ENCODE results near the gene HSPB9.
"Not testable (repeated sequence)": the region's sequence is repeated elsewhere in the genome, so short reads cannot be mapped to it uniquely, and the experiment has no call there.

Gene HSPB9

DNA sequence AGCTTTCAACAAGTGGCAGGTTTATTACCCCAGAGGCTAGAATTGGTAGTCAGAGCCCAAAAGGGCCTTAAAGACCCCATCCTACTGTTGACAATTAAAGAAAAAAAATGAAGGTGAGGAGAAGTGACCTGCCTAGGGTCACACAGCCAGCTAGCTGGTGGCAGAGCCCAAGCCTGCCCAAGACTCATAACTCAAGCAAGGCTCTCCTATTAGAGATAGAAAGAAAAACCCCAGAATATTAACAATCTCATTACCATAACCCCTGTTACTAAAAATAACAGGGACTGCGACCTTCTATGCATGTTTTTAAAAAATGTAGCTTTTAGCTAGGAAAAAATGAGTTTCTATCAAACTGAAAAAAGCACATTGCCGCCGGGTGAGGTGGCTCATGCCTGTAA, 14.0 kb downstream of the HSPB9 start:
- ATAC-seq: no peak
- TF ChIP-seq OSR1 (CRISPR knock-in tag; IDR thresholded peaks at IDR 0.05): no peak
- no peak for TF ChIP-seq RARB (CRISPR knock-in tag; IDR thresholded peaks at IDR 0.05)
- no peak for TF ChIP-seq ZNF565 (CRISPR knock-in tag; conservative IDR thresholded peaks at IDR 0.05; ENCODE audit: low read depth)
- no peak for TF ChIP-seq TCF4 (CRISPR knock-in tag; IDR thresholded peaks at IDR 0.05; ENCODE audit: borderline replicate concordance)
- no peak for TF ChIP-seq TSHZ2 (CRISPR knock-in tag; IDR thresholded peaks at IDR 0.05)
- TF ChIP-seq ZNF8 (CRISPR knock-in tag; IDR thresholded peaks at IDR 0.05): no peak
- no peak for TF ChIP-seq ZC3H10 (CRISPR knock-in tag; IDR thresholded peaks at IDR 0.05)
- no peak for TF ChIP-seq GLIS3 (CRISPR knock-in tag; IDR thresholded peaks at IDR 0.05)

- TF ChIP-seq PPARA (CRISPR knock-in tag; IDR thresholded peaks at IDR 0.05; ENCODE audit: borderline replicate concordance): no peak
- TF ChIP-seq ZC3H10 (CRISPR knock-in tag; IDR thresholded peaks at IDR 0.05): no peak
- no peak for TF ChIP-seq ZNF565 (CRISPR knock-in tag; conservative IDR thresholded peaks at IDR 0.05; ENCODE audit: low read depth)
- no peak for TF ChIP-seq POU6F1 (CRISPR knock-in tag; IDR thresholded peaks at IDR 0.05; ENCODE audit: borderline replicate concordance, low read depth)
- no peak for TF ChIP-seq ZNF70 (CRISPR knock-in tag; IDR thresholded peaks at IDR 0.05)
- no peak for TF ChIP-seq ISL1 (CRISPR knock-in tag; IDR thresholded peaks at IDR 0.05)
- TF ChIP-seq SNAI2 (CRISPR knock-in tag; IDR thresholded peaks at IDR 0.05): no peak
- TF ChIP-seq ESRRG (CRISPR knock-in tag; IDR thresholded peaks at IDR 0.05): no peak
- no peak for ATAC-seq
Observed at GRCh38 chr17:42138749-42139492, 16.3 kb downstream of the HSPB9 start.

DNA sequence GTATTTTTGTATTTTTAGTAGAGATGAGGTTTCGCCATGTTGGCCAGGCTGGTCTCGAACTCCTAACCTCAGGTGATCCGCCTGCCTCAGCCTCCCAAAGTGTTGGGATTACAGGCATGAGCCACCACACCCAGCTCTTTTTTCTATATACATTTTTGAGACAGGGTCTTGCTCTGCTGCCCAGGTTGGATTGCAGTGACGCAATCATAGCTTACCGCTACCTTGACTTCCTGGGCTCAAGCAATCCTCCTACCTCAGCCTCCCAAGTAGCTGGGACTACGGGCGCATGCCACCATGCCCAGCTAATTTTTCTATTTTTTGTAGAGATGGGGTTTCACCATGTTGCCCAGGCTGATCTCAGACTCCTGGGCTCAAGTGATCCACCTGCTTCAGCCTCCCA, 18.1 kb downstream of the HSPB9 start:
- ATAC-seq: not testable (repeated sequence)

DNA sequence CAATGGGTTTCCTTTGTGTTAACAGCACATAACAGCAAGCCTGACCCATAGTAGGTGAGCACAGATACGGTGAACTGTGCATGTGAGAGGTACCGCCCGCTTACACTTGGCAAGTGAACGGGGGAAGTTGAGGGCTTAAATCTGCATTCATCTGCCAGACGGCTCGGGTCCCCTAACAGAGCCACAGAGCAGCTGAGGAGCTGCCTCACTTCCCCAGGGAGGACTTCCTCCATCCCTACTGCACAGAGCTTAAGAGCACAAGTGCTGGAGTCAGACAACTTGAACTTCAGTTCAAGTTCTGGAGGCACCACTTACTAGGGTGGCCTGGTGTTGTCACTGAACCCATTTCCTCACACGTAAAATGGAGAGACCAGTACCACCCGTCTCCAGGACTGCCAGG, 18.8 kb downstream of the HSPB9 start:
- TF ChIP-seq PPARA (CRISPR knock-in tag; IDR thresholded peaks at IDR 0.05; ENCODE audit: borderline replicate concordance) (no peak), TSHZ2 (CRISPR knock-in tag; IDR thresholded peaks at IDR 0.05) (no peak), OSR1 (CRISPR knock-in tag; IDR thresholded peaks at IDR 0.05) (no peak), ARNTL (CRISPR knock-in tag; IDR thresholded peaks at IDR 0.05; ENCODE audit: borderline replicate concordance, low read depth) (no peak), CREB5 (CRISPR knock-in tag; IDR thresholded peaks at IDR 0.05; ENCODE audit: low read depth) (no peak), GLIS3 (CRISPR knock-in tag; IDR thresholded peaks at IDR 0.05) (no peak)
- no peak for ATAC-seq

DNA sequence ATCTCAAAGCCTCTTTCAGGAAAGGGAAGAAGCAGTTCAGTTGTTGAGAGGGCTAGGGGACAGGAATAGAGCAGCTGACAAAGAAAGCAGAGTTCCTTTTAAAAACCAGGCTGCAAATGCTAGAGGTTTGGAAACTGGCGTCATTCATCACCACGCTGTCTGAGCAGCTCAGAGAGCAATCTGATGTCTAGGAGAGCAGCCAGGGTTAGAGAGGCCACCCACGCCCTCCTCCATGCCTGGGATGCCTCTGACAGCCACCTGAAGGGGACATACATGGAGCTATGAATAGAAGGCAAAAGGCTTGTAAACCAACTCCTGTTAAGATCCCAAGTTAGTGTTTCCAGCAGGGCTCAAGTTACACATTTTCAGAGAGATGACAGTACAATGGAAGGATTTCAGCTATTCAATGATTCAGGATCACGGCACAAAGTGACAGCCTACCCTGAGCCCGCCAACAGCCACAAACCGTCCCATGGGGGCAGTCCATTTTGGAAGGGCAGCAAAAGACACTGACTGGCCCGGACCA, 19.8 kb downstream of the HSPB9 start:
- no peak for TF ChIP-seq ZFP30 (CRISPR knock-in tag; IDR thresholded peaks at IDR 0.05)
- no peak for TF ChIP-seq POU6F1 (CRISPR knock-in tag; IDR thresholded peaks at IDR 0.05; ENCODE audit: borderline replicate concordance, low read depth)
- TF ChIP-seq ZFP3 (CRISPR knock-in tag; IDR thresholded peaks at IDR 0.05): no peak
- TF ChIP-seq ZNF565 (CRISPR knock-in tag; conservative IDR thresholded peaks at IDR 0.05; ENCODE audit: low read depth): no peak
- TF ChIP-seq ISL1 (CRISPR knock-in tag; IDR thresholded peaks at IDR 0.05): no peak
- no peak for TF ChIP-seq BACH2 (CRISPR knock-in tag; IDR thresholded peaks at IDR 0.05; ENCODE audit: borderline replicate concordance)
- no peak for TF ChIP-seq OSR1 (CRISPR knock-in tag; IDR thresholded peaks at IDR 0.05)
- no peak for TF ChIP-seq GLIS3 (CRISPR knock-in tag; IDR thresholded peaks at IDR 0.05)
- no peak for TF ChIP-seq ZNF8 (CRISPR knock-in tag; IDR thresholded peaks at IDR 0.05)
- peak; percentile 87 for ATAC-seq

GRCh38 chr17:42143138-42143537, 20.5 kb downstream of the HSPB9 start:
- ATAC-seq: not testable (repeated sequence)
